ENCODE data around the gene C11orf54. TPM values are rescaled to one million over a fixed set of nuclear protein-coding genes. Genes with fewer than 3 reads are reported as not detected.

C11orf54 gene
- polyA plus RNA-seq (2013): 37.9 TPM

- no peaks in the 10 kb centered on the region for H3K9me3 ChIP-seq (ENCODE audit: control extremely low read depth in 1 of 5, control insufficient read depth in 4 of 5, insufficient read depth in 2 of 5, low read depth in 1 of 5, low read length in 4 of 5)
- DNase-seq: peak; percentile 99
- H3K27me3 ChIP-seq (replicated peaks in 2 of 5; ENCODE audit: control insufficient read depth in 4 of 5, insufficient read depth in 5 of 5, low read length in 4 of 5): no peaks in the 10 kb centered on the region
- under 1% methylated on average over 51 of the region's 65 CpGs for WGBS (ENCODE audit: insufficient coverage)
- peaks cover 16 to 72% (median 37%) of the 10 kb centered on the region in 4 experiments for H3K4me1 ChIP-seq (ENCODE audit: control extremely low read depth in 1 of 4, control insufficient read depth in 4 of 4, insufficient read depth in 4 of 4, low read length in 3 of 4)
- peak within 1 kb of the TSS; percentile 92 to 97 for H3K27ac ChIP-seq (ENCODE audit: insufficient read depth in 1 of 2, low read depth in 1 of 2, low read length in 2 of 2, poor library complexity in 1 of 2, severe bottlenecking in 2 of 2)
- H3K36me3 ChIP-seq (ENCODE audit: control insufficient read depth in 4 of 4, insufficient read depth in 4 of 4, low read length in 3 of 4): peaks cover 8 to 45% (median 21%) of the 10 kb centered on the region in 4 experiments
- CTCF ChIA-PET: interaction anchor here (0.9 to 6.7 kb wide), 10 partner anchors 10 to 57 kb away, joined by 3 to 51 read pairs (median 7); partner anchors contain the start of gene MED17
- POLR2A ChIA-PET: interaction anchor here (0.6 to 4.3 kb wide), 9 partner anchors 10 to 199 kb away, joined by 3 to 47 read pairs (median 4); partner anchors contain the start of genes MED17 and VSTM5
- peak within 1 kb of the TSS; percentile 83 to 99 (median 94) for H3K4me3 ChIP-seq (ENCODE audit: control insufficient read depth in 1 of 7, extremely low read depth in 1 of 7, insufficient read depth in 4 of 7, low read depth in 2 of 7, low read length in 6 of 7)
Observed at GRCh38 chr11:93741094-93741881, at the start of gene C11orf54, which contains the start of gene TAF1D. Gene C11orf54 (plus strand): TSS chr11:93741672. CDS start chr11:93747394, 5,722 bp downstream. Gene TAF1D (minus strand): TSS chr11:93741495. CDS start chr11:93739304, 2,191 bp downstream.

GRCh38 chr11:93694109-93694508, 47.4 kb upstream of the C11orf54 start:
- ChIA-PET CTCF (interaction anchor here (1.1 to 3.3 kb wide), 2 partner anchors 14 to 23 kb away, joined by 3 to 17 read pairs; no protein-coding TSS in a partner anchor), POLR2A (no interaction called here)
- H3K9me3 ChIP-seq (ENCODE audit: control extremely low read depth in 1 of 5, control insufficient read depth in 4 of 5, insufficient read depth in 2 of 5, low read depth in 1 of 5, low read length in 4 of 5): no peaks in the 10 kb centered on the region
- no peaks in the 10 kb centered on the region for H3K27me3 ChIP-seq (replicated peaks in 2 of 5; ENCODE audit: control insufficient read depth in 4 of 5, insufficient read depth in 5 of 5, low read length in 4 of 5)
- WGBS (ENCODE audit: insufficient coverage): no CpG with 5 or more reads among the region's 2 CpGs
- peak in 1 of 3 donors; percentile 23 for DNase-seq
- H3K4me1 ChIP-seq (ENCODE audit: control extremely low read depth in 1 of 4, control insufficient read depth in 4 of 4, insufficient read depth in 4 of 4, low read length in 3 of 4): peaks cover 0 to 4% (median 0%) of the 10 kb centered on the region in 4 experiments
- H3K36me3 ChIP-seq (ENCODE audit: control insufficient read depth in 4 of 4, insufficient read depth in 4 of 4, low read length in 3 of 4): peaks cover 26 to 77% (median 49%) of the 10 kb centered on the region in 4 experiments
- no peak overlapping the region for H3K4me3 ChIP-seq (ENCODE audit: control insufficient read depth in 1 of 7, extremely low read depth in 1 of 7, insufficient read depth in 4 of 7, low read depth in 2 of 7, low read length in 6 of 7)
- no peak overlapping the region for H3K27ac ChIP-seq (ENCODE audit: insufficient read depth in 1 of 2, low read depth in 1 of 2, low read length in 2 of 2, poor library complexity in 1 of 2, severe bottlenecking in 2 of 2)

- H3K27ac ChIP-seq (ENCODE audit: insufficient read depth in 1 of 2, low read depth in 1 of 2, low read length in 2 of 2, poor library complexity in 1 of 2, severe bottlenecking in 2 of 2): no peak overlapping the region
- DNase-seq: no peak
- ChIA-PET POLR2A (no interaction called here), CTCF (interaction anchor here (1.1 to 3.3 kb wide), 2 partner anchors 15 to 23 kb away, joined by 3 to 17 read pairs; no protein-coding TSS in a partner anchor)
- no peaks in the 10 kb centered on the region for H3K9me3 ChIP-seq (ENCODE audit: control extremely low read depth in 1 of 5, control insufficient read depth in 4 of 5, insufficient read depth in 2 of 5, low read depth in 1 of 5, low read length in 4 of 5)
- H3K4me3 ChIP-seq (ENCODE audit: control insufficient read depth in 1 of 7, extremely low read depth in 1 of 7, insufficient read depth in 4 of 7, low read depth in 2 of 7, low read length in 6 of 7): no peak overlapping the region
- peaks cover 25 to 77% (median 50%) of the 10 kb centered on the region in 4 experiments for H3K36me3 ChIP-seq (ENCODE audit: control insufficient read depth in 4 of 4, insufficient read depth in 4 of 4, low read length in 3 of 4)
- H3K4me1 ChIP-seq (ENCODE audit: control extremely low read depth in 1 of 4, control insufficient read depth in 4 of 4, insufficient read depth in 4 of 4, low read length in 3 of 4): no peaks in the 10 kb centered on the region
- no peaks in the 10 kb centered on the region for H3K27me3 ChIP-seq (replicated peaks in 2 of 5; ENCODE audit: control insufficient read depth in 4 of 5, insufficient read depth in 5 of 5, low read length in 4 of 5)
Observed at GRCh38 chr11:93694557-93694956, 46.9 kb upstream of the C11orf54 start.

- H3K4me1 ChIP-seq (ENCODE audit: control extremely low read depth in 1 of 4, control insufficient read depth in 4 of 4, insufficient read depth in 4 of 4, low read length in 3 of 4): no peaks in the 10 kb centered on the region
- WGBS (ENCODE audit: insufficient coverage): 100% methylated on average over 2 of the region's 4 CpGs
- POLR2A ChIA-PET: interaction anchor here (0.5 kb wide), 1 partner anchor 11 kb away, joined by 4 read pairs; no protein-coding TSS in a partner anchor
- no peak overlapping the region for H3K4me3 ChIP-seq (ENCODE audit: control insufficient read depth in 1 of 7, extremely low read depth in 1 of 7, insufficient read depth in 4 of 7, low read depth in 2 of 7, low read length in 6 of 7)
- no peaks in the 10 kb centered on the region for H3K27me3 ChIP-seq (replicated peaks in 2 of 5; ENCODE audit: control insufficient read depth in 4 of 5, insufficient read depth in 5 of 5, low read length in 4 of 5)
- no peaks in the 10 kb centered on the region for H3K9me3 ChIP-seq (ENCODE audit: control extremely low read depth in 1 of 5, control insufficient read depth in 4 of 5, insufficient read depth in 2 of 5, low read depth in 1 of 5, low read length in 4 of 5)
- H3K27ac ChIP-seq (ENCODE audit: insufficient read depth in 1 of 2, low read depth in 1 of 2, low read length in 2 of 2, poor library complexity in 1 of 2, severe bottlenecking in 2 of 2): no peak overlapping the region
- peaks cover 22 to 77% (median 58%) of the 10 kb centered on the region in 4 experiments for H3K36me3 ChIP-seq (ENCODE audit: control insufficient read depth in 4 of 4, insufficient read depth in 4 of 4, low read length in 3 of 4)
- DNase-seq: no peak
- CTCF ChIA-PET: interaction anchor here (0.9 to 1.7 kb wide), 4 partner anchors 10 to 20 kb away, joined by 3 to 6 read pairs (median 4); no protein-coding TSS in a partner anchor
Observed at GRCh38 chr11:93697611-93698010, 43.9 kb upstream of the C11orf54 start.

GRCh38 chr11:93700830-93701229, 40.6 kb upstream of the C11orf54 start:
- ChIA-PET CTCF (interaction anchor here (0.7 kb wide), 1 partner anchor 742 kb away, joined by 3 read pairs; no protein-coding TSS in a partner anchor), POLR2A (no interaction called here)
- DNase-seq: no peak
- peaks cover 28 to 78% (median 57%) of the 10 kb centered on the region in 4 experiments for H3K36me3 ChIP-seq (ENCODE audit: control insufficient read depth in 4 of 4, insufficient read depth in 4 of 4, low read length in 3 of 4)
- WGBS (ENCODE audit: insufficient coverage): 100% methylated on average over 3 of the region's 3 CpGs
- H3K9me3 ChIP-seq (ENCODE audit: control extremely low read depth in 1 of 5, control insufficient read depth in 4 of 5, insufficient read depth in 2 of 5, low read depth in 1 of 5, low read length in 4 of 5): no peaks in the 10 kb centered on the region
- H3K27me3 ChIP-seq (replicated peaks in 2 of 5; ENCODE audit: control insufficient read depth in 4 of 5, insufficient read depth in 5 of 5, low read length in 4 of 5): no peaks in the 10 kb centered on the region
- no peaks in the 10 kb centered on the region for H3K4me1 ChIP-seq (ENCODE audit: control extremely low read depth in 1 of 4, control insufficient read depth in 4 of 4, insufficient read depth in 4 of 4, low read length in 3 of 4)
- no peak overlapping the region for H3K27ac ChIP-seq (ENCODE audit: insufficient read depth in 1 of 2, low read depth in 1 of 2, low read length in 2 of 2, poor library complexity in 1 of 2, severe bottlenecking in 2 of 2)
- H3K4me3 ChIP-seq (ENCODE audit: control insufficient read depth in 1 of 7, extremely low read depth in 1 of 7, insufficient read depth in 4 of 7, low read depth in 2 of 7, low read length in 6 of 7): no peak overlapping the region

GRCh38 chr11:93704237-93704636, 37.2 kb upstream of the C11orf54 start:
- CTCF ChIA-PET: interaction anchor here (1.0 to 1.5 kb wide), 3 partner anchors 12 to 23 kb away, joined by 3 to 4 read pairs (median 3); no protein-coding TSS in a partner anchor
- H3K36me3 ChIP-seq (ENCODE audit: control insufficient read depth in 4 of 4, insufficient read depth in 4 of 4, low read length in 3 of 4): peaks cover 32 to 73% (median 54%) of the 10 kb centered on the region in 4 experiments
- H3K9me3 ChIP-seq (ENCODE audit: control extremely low read depth in 1 of 5, control insufficient read depth in 4 of 5, insufficient read depth in 2 of 5, low read depth in 1 of 5, low read length in 4 of 5): peaks cover 0 to 13% (median 5%) of the 10 kb centered on the region in 5 experiments
- no peak overlapping the region for H3K4me3 ChIP-seq (ENCODE audit: control insufficient read depth in 1 of 7, extremely low read depth in 1 of 7, insufficient read depth in 4 of 7, low read depth in 2 of 7, low read length in 6 of 7)
- POLR2A ChIA-PET: interaction anchor here (1.0 kb wide), 1 partner anchor 15 kb away, joined by 4 read pairs; no protein-coding TSS in a partner anchor
- no CpG with 5 or more reads among the region's 2 CpGs for WGBS (ENCODE audit: insufficient coverage)
- no peaks in the 10 kb centered on the region for H3K4me1 ChIP-seq (ENCODE audit: control extremely low read depth in 1 of 4, control insufficient read depth in 4 of 4, insufficient read depth in 4 of 4, low read length in 3 of 4)
- H3K27ac ChIP-seq (ENCODE audit: insufficient read depth in 1 of 2, low read depth in 1 of 2, low read length in 2 of 2, poor library complexity in 1 of 2, severe bottlenecking in 2 of 2): no peak overlapping the region
- H3K27me3 ChIP-seq (replicated peaks in 2 of 5; ENCODE audit: control insufficient read depth in 4 of 5, insufficient read depth in 5 of 5, low read length in 4 of 5): no peaks in the 10 kb centered on the region
- DNase-seq: peak in 1 of 3 donors; percentile 28
